Stimulated activated CD4-positive, alpha-beta T cell treated with anti-CD3 and anti-CD28 coated beads, Interleukin-12 subunit alpha, Interleukin-12 subunit beta, amount 100 ng/mL, for 48 hours (primary cell): ENCODE results near the gene EHF.
"Not testable (repeated sequence)": the region's sequence is repeated elsewhere in the genome, so short reads cannot be mapped to it uniquely, and the experiment has no call there.

ENCODE experiments used
- DNase-seq, 3 donors: peaks; one replicate each; pipeline ENCODE4 v3.0.0-alpha.2; 2020; ENCODE audit warnings: low read depth in 2 of 3, low spot score in 1 of 3

Gene EHF

GRCh38 chr11:34665077-34665835 lies 44.4 kb downstream of the EHF start:
- DNase-seq: no peak

DNA sequence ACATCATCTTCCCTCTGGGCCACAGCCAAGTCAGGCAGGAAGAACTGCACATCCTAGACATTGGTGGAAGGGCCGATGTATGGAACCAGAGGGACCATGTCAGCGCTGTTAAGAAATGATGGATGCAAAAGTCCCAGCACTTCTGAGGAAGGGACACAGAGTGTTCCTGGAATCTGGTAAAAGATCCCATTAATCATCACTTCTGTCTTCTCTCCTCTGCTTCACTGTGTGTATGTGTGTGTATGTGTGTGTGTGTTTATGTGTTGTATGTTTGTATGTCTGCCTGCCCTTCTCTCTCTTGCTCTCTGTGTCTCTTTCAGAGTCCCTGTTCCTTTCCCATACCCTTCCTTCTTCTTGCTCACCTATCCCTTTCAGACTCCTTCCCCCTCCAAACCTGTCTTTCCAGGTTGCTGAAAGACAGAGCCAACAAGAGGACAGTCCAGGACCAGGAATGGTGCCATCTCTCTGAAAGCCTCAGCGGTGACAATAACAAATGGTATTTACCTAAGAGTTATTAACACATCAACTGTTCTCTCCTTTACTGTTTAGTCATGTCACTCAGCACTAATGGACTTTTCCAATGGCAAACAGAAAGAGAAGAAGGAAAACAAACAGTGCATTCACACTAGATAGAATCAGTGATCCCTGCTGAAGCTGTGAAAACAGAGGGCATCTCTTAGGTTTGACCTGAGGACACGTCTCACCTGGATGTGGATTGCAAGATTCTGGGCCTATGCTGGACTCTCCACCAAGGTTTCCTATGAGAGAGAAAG lies 47.1 kb downstream of the EHF start:
- DNase-seq: no peak

- DNase-seq: no peak
These were observed 47.7 kb downstream of the EHF start for GRCh38 chr11:34668583-34669053.

GRCh38 chr11:34669458-34669857 lies 48.6 kb downstream of the EHF start:
- no peak for DNase-seq

- no peak for DNase-seq
These were observed 50.2 kb downstream of the EHF start for GRCh38 chr11:34671117-34671516.

DNA sequence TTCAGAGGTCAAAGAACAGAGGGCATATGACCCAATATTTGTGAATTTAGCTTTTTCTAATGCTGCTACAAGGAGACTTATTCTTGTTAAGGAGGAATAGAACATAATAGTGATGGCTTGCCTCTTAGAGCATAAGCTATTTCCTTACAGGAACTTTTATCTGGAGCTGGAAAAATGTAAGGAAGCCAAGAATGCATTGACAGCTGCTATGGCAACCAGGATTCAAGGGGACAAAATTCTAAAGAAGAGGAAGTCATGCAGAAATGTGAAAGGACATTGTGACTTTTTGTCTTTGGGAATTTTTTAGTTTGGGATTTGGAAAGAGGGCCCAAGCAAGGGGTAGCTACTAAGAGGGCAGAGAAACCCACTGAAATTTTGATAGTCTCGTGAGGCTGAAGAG lies 51.1 kb downstream of the EHF start:
- DNase-seq: no peak

DNA sequence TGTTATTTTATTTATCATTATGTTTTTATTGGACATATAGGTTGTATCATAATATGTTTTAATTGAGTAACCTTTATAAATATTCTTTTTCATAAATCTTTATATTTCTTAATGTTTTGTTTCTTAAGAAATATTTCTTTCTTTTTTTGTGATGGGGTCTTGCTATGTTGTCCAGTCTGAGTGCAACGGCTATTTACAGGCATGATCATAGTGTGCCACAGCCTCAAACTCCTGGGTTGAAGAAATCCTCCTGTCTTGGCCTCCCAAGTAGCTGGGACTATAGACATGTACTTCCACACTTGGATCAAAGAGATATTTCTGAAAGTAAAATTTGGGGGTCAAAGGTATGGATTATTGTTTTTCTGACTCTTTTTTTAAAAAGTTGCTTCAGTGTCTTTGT lies 53.1 kb downstream of the EHF start:
- no peak for DNase-seq

DNA sequence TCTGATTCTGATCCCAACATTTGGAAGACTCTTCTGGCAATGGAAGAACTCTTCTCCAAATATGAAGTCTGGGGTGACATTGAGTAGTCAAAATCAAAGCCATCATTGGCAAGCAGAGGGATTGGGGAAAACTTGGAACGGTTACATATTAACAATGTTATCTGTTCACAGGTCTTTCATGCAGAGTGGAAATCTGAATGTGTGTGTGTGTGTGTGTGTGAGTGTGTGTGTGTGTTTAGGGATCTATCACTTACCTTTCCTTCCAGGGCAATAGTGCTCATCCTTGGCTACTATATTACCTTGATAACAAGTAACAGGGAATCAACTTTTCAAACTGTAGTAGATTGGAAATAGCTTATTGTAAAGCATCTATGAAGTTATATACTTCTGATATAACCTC lies 55.3 kb downstream of the EHF start:
- no peak for DNase-seq

GRCh38 chr11:34679681-34680080 lies 58.8 kb downstream of the EHF start:
- no peak for DNase-seq

DNA sequence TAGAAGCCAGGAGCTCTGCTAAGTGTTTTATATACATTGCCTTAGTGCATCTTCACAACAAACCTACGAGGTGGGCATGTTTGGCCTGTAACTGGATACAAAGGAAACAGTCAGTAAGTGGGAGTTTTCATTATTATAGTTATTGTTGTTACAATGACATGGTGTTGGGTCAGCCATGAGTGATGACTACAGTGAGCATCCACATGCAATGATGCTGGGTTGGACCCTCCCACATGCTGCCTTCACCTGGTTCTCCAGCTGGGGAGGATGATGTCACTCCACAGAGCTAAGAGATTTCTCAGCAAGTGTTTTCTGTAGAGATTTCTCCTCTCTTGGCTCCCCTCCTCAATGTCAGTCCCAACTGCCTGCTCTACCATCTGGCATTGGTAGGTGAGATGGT lies 59.3 kb downstream of the EHF start:
- no peak for DNase-seq

DNA sequence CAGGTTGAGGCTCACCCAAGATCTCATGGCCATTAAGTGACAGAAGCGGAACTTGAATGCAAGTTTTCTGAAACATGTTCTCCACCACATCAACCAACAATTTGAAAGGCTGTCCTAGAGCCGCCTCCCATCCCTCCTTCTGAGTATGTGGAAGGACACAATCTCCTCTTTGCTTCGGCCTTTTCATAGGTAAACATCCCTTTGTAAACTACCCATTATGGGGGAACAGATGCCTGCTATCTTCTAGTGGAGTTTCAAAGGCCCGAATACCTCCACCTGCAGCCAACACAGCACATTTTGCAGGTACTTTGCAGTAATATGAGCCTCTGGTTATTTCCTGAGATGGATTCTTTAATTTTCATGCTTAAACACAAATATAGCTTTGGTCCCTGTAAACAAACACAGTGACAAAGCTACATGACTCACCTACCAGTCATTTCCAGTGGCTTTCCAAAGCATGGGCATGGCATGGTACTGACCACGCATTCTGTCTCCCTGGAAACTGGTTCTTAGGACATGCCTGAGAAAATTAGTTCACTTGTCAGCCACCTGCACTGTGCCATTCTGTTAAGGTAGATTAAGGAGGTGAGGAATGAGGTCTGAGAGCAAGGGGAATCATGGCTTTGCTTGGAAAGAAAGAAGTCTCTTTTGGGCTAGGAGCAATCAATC lies 60.2 kb downstream of the EHF start:
- DNase-seq: no peak

GRCh38 chr11:34682825-34683224 lies 61.9 kb downstream of the EHF start:
- no peak for DNase-seq

GRCh38 chr11:34683396-34683795 lies 62.5 kb downstream of the EHF start:
- no peak for DNase-seq

DNA sequence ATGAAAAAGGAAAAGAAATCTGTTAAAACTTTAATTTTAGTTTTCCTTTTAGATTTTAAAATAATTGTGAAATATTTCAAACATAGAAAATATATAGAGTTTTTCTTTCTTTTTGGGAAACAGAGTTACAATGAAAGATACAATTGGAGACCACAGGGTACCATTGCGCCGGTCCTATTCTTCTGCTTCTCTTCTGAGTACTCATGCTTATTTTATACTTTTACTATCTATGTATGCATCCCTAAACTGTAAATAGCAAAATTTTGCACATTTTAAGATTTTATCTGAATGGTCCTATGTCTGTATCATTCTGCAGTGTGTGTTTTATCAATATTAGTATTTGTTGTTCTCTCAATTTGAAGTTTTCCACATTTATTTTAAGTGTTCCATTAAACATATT lies 65.0 kb downstream of the EHF start:
- DNase-seq: no peak

- DNase-seq: not testable (repeated sequence)
These were observed 71.4 kb downstream of the EHF start for GRCh38 chr11:34692299-34692698.

DNA sequence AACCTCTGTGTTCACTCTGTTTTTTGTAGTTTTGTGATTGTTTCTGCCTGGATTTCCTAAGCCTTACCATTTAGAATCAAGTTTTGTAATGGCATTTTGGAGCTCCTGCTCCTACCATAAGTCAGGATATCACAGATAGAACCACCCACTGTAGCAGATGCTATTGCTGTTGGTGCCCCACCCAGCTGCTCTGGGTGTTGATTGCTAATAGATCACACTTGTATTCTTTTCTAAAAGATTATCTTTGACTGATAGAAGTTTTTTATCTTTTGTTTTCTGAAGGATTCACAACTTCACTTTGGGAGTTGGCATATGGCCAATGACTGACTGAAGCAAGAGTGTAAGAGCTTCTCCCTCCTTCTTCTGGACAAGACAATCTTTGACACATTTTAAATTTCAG lies 76.0 kb downstream of the EHF start:
- DNase-seq: no peak

- no peak for DNase-seq
These were observed 86.0 kb downstream of the EHF start for GRCh38 chr11:34706709-34707461.

DNA sequence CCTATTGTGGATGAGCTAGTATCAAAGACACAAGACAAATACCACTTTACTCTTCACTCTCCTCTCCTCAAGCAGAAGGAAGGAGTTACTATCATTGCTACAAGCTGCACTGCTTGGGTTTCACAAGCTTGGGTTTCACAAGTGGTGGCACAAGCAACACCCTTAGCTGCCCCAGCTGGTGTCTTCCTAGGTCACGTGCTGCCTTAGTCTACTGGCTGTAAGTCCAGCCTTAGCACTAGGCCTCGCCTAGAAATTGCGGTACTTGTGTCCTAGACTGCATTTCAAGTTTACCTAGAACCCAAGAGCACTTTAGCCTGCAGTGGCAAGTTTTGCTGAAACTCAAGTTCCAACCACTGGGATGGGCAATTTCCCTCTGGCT lies 86.6 kb downstream of the EHF start:
- DNase-seq: no peak
